Endothelial cell of umbilical vein (primary cell): ENCODE data around the gene SESTD1.

ENCODE experiments used
- CTCF ChIP-seq, 2 donors: IDR thresholded peaks; 1 replicate in 1 of 2; 2 replicates in 1 of 2; pipeline ENCODE4 v1.5.1; 2011; ENCODE audit warnings: low read length in 2 of 2, mild to moderate bottlenecking in 2 of 2, moderate library complexity in 2 of 2, control low read depth in 1 of 2, inconsistent platforms in 1 of 2, low read depth in 1 of 2; ENCODE audit not compliant: insufficient read depth in 1 of 2; ENCODE audit errors: extremely low read depth in 1 of 2
- EZH2 ChIP-seq: IDR thresholded peaks from 2 replicates; pipeline ENCODE4 v1.6.1; 2012; ENCODE audit warnings: borderline replicate concordance, low read depth, mild to moderate bottlenecking, moderate library complexity, low read length, inconsistent platforms; ENCODE audit not compliant: severe bottlenecking
- MYC ChIP-seq: IDR thresholded peaks from one replicate; pipeline ENCODE4 v1.6.1; 2011; ENCODE audit warnings: mild to moderate bottlenecking, low read depth, low read length

GRCh38 chr2:179059026-179059700 is 205.5 kb downstream of the SESTD1 start:
- TF ChIP-seq EZH2 (no peak), CTCF (IDR thresholded peaks at IDR 0.05; ENCODE audit: extremely low read depth in 1 of 2, insufficient read depth in 1 of 2, low read depth in 1 of 2, low read length in 2 of 2) (no peak), MYC (no peak)
